Measurements from ENCODE around the gene RFX5.

The RFX5 gene

DNA sequence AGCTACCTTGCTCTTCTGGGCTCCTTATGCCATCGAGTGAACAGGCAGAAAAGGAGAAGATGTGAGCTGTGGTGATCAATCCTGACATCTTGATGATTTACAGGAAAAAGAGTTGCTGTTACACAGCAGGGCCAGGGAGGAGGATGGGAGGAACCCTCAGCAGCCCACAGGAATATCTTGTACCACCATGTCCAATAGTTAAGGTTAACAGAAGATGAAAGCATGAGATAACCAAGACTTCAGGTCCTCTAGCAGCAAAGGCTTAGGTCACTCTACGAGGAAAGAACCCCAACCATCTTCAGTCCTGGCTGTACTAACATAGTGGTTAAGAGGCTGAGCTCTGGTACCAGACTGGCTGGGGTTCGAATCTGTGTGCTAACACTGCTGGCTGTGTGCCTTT lies 37.5 kb upstream of the RFX5 start:
- TF ChIP-seq TAF1 (IDR thresholded peaks at IDR 0.05; ENCODE audit: borderline replicate concordance, insufficient read depth, low read length) (no peak), POLR2AphosphoS5 (IDR thresholded peaks at IDR 0.05; ENCODE audit: low read depth, low read length) (no peak), FOXP2 (optimal IDR thresholded peaks at IDR 0.05; ENCODE audit: borderline replicate concordance, extremely low read depth, extremely low read length, insufficient read depth) (no peak), SIN3A (IDR thresholded peaks at IDR 0.05; ENCODE audit: borderline replicate concordance, insufficient read depth, low read length) (no peak), REST (IDR thresholded peaks at IDR 0.05; ENCODE audit: insufficient read depth in 1 of 2, low read depth in 2 of 2, low read length in 2 of 2) (no peak)

GRCh38 chr1:151377150-151377884 lies 30.3 kb upstream of the RFX5 start:
- no peak for TF ChIP-seq FOXP2 (optimal IDR thresholded peaks at IDR 0.05; ENCODE audit: borderline replicate concordance, extremely low read depth, extremely low read length, insufficient read depth)
- TF ChIP-seq POLR2AphosphoS5 (IDR thresholded peaks at IDR 0.05; ENCODE audit: low read depth, low read length) = no peak
- TF ChIP-seq TAF1 (IDR thresholded peaks at IDR 0.05; ENCODE audit: borderline replicate concordance, insufficient read depth, low read length) = no peak
- no peak for TF ChIP-seq REST (IDR thresholded peaks at IDR 0.05; ENCODE audit: insufficient read depth in 1 of 2, low read depth in 2 of 2, low read length in 2 of 2)
- no peak for TF ChIP-seq SIN3A (IDR thresholded peaks at IDR 0.05; ENCODE audit: borderline replicate concordance, insufficient read depth, low read length)

DNA sequence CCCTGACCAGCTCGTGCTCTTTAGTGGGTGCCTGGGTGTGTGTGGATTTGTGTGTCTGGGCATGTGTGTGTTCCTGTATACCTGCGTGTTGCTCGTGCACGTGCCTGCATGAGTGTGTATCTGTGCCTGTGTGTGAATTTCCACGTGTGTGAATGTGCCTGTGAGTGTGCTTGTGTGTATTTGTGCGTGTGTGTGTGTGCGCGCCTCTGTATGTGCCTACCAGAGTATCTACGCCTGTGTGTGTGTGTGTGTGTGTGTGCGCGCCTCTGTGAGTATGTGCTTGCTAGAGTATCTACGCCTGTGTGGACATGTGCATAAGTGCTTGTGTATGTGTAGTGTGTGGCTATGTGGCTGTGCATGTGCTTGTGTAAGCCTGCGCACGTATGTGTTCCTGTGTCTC lies 26.1 kb upstream of the RFX5 start:
- no peak for TF ChIP-seq TAF1 (IDR thresholded peaks at IDR 0.05; ENCODE audit: borderline replicate concordance, insufficient read depth, low read length)

GRCh38 chr1:151372058-151372934 lies 25.2 kb upstream of the RFX5 start, which contains the start of gene SELENBP1:
SELENBP1 (minus strand) TSS chr1:151372705; CDS start chr1:151372641, 64 bp downstream.
- TF ChIP-seq SIN3A (IDR thresholded peaks at IDR 0.05; ENCODE audit: borderline replicate concordance, insufficient read depth, low read length) (no peak), TAF1 (IDR thresholded peaks at IDR 0.05; ENCODE audit: borderline replicate concordance, insufficient read depth, low read length) (no peak; the same call in 1 of the 2 replicates), REST (IDR thresholded peaks at IDR 0.05; ENCODE audit: insufficient read depth in 1 of 2, low read depth in 2 of 2, low read length in 2 of 2) (no peak; a peak in 2 of 4 replicates), FOXP2 (optimal IDR thresholded peaks at IDR 0.05; ENCODE audit: borderline replicate concordance, extremely low read depth, extremely low read length, insufficient read depth) (peak; percentile 70), POLR2AphosphoS5 (IDR thresholded peaks at IDR 0.05; ENCODE audit: low read depth, low read length) (peak; percentile 98)

- TF ChIP-seq REST (IDR thresholded peaks at IDR 0.05; ENCODE audit: insufficient read depth in 1 of 2, low read depth in 2 of 2, low read length in 2 of 2) = no peak
- TF ChIP-seq POLR2AphosphoS5 (IDR thresholded peaks at IDR 0.05; ENCODE audit: low read depth, low read length) = 0 out of 2 replicates have a peak, but pooled peaks have one; percentile 10
Measured at GRCh38 chr1:151371370-151372057, 24.5 kb upstream of the RFX5 start.

All from PFSK-1 (cell line).